Neutrophil (primary cell): ENCODE measurements around the gene ZBTB17.
"Not testable (repeated sequence)": the region's sequence is repeated elsewhere in the genome, so short reads cannot be mapped to it uniquely, and the experiment has no call there.

Source experiments
- H3K27ac ChIP-seq: fragments of 200-600 bp; sonication (generic); 2 replicates; pipeline ENCODE4 v1.5.1; 2016; ENCODE audit warnings: mild to moderate bottlenecking, moderate library complexity
- H3K27me3 ChIP-seq: fragments of 200-600 bp; sonication (generic); 2 replicates; pipeline ENCODE4 v1.6.0; 2016; ENCODE audit warnings: mild to moderate bottlenecking
- H3K36me3 ChIP-seq: fragments of 200-600 bp; sonication (generic); 2 replicates; pipeline ENCODE4 v1.5.1; 2017
- H3K4me1 ChIP-seq, 2 experiments: fragments of 200-600 bp in 1 of 2; sonication (generic) in 1 of 2; 1 replicate in 1 of 2; 2 replicates in 1 of 2; pipeline versions ENCODE4 v1.5.1 to v1.6.1; 2013 to 2016; ENCODE audit warnings: low read depth in 1 of 2, low read length in 1 of 2, mild to moderate bottlenecking in 1 of 2, moderate library complexity in 1 of 2; ENCODE audit not compliant: control insufficient read depth in 1 of 2, insufficient read depth in 1 of 2
- H3K4me3 ChIP-seq, 2 experiments: fragments of 200-600 bp in 1 of 2; sonication (generic) in 1 of 2; 1 replicate in 1 of 2; 2 replicates in 1 of 2; pipeline ENCODE4 v1.5.1; 2013 to 2016; ENCODE audit warnings: low read depth in 1 of 2, low read length in 1 of 2, mild to moderate bottlenecking in 1 of 2, moderate library complexity in 1 of 2
- H3K9me3 ChIP-seq: fragments of 200-600 bp; sonication (generic); 2 replicates; pipeline ENCODE4 v1.5.1; 2016
- TF ChIP-seq, protein P1 (sequence below): fragments of 200-600 bp; sonication (generic); IDR thresholded peaks from 2 replicates; pipeline ENCODE4 v1.5.1; 2016; ENCODE audit warnings: antibody characterized with exemption

ZBTB17 gene

DNA sequence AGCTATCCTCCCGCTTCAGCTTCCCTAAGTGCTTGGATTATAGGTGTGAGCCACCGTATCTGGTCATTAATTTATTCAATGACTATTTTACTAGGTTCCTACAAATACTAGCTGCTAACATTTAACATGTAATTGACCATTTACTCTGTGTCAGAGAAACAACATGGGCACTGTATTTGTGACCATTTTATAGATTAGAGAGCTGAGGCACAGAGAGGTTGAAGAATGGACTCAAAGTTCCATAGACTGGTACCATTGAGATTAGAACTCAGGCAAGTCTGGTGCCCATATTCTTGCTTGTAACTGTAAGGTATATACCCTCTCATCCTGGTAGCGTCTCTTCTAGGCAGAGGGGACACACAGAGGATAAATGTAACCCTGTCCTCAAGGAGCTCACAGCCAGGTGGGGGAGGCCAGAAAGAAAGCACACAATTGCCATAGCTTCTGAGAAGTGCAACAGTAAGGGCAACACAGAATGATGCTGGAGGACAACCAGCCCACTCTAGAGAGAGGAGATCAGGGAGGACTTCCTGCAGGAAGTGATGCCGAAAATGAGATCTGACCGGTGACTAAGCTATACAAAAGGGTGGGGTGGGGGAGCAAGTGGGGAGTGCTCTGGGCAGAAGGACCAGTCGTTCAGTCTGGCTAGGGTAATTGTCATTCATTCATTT is 31.9 kb upstream of the ZBTB17 start:
- Histone ChIP-seq H3K9me3 (no peaks in the 10 kb centered on the region), H3K36me3 (no peaks in the 10 kb centered on the region), H3K27me3 (peaks cover 6% of the 10 kb centered on the region), H3K4me3 (no peak overlapping the region), H3K4me1 (peaks cover 6% of the 10 kb centered on the region in 2 experiments), H3K27ac (no peak overlapping the region)
- TF ChIP-seq, protein P1, sequence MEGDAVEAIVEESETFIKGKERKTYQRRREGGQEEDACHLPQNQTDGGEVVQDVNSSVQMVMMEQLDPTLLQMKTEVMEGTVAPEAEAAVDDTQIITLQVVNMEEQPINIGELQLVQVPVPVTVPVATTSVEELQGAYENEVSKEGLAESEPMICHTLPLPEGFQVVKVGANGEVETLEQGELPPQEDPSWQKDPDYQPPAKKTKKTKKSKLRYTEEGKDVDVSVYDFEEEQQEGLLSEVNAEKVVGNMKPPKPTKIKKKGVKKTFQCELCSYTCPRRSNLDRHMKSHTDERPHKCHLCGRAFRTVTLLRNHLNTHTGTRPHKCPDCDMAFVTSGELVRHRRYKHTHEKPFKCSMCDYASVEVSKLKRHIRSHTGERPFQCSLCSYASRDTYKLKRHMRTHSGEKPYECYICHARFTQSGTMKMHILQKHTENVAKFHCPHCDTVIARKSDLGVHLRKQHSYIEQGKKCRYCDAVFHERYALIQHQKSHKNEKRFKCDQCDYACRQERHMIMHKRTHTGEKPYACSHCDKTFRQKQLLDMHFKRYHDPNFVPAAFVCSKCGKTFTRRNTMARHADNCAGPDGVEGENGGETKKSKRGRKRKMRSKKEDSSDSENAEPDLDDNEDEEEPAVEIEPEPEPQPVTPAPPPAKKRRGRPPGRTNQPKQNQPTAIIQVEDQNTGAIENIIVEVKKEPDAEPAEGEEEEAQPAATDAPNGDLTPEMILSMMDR = no peak

DNA sequence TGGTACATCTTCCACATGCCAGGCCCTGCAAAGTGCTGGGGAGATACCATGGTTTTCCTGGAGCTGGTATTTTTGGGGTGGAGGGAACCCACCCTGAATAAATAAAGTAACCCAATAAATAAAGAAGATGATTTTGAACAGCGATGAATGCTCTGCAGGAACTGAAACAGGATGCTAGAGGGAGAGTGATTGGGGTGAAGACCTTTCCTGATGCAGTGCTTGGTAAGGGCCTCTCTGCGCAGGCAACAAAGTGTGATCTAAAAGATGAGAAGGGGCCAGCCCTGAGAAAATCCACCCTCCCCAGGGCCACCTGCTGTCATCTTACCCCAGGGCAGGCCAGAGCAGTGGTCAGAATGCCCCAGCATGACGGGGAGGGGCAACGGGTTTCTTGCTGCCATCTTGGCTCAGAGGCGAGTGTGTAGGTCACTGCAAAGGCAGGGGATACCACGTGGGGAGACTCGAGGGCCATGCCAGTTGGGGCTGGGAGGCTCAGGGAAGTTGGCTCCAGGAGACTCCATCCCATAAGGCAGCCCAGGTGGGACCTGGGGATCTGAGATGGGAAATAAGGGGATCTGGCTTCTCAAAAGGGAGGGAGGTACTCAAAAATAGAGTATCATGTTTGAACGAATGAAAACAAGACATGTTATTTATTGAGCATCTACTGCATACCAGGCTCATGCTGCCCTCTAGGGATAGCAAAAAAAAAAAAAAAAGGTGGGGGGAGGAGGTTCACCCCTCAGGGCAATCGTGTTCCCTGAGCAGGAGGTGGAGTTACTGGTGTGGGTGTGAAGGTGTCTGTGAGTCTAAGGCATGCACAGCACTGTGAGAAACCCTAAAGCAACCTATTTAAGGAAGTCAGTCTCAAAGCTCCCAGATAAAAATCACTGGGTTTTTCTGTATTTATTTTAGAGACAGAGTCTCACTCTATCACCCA is 30.9 kb upstream of the ZBTB17 start:
- TF ChIP-seq, protein P1 = no peak
- Histone ChIP-seq H3K4me1 (no peaks in the 10 kb centered on the region), H3K27me3 (no peaks in the 10 kb centered on the region), H3K36me3 (no peaks in the 10 kb centered on the region), H3K27ac (no peak overlapping the region), H3K9me3 (no peaks in the 10 kb centered on the region), H3K4me3 (no peak overlapping the region)

DNA sequence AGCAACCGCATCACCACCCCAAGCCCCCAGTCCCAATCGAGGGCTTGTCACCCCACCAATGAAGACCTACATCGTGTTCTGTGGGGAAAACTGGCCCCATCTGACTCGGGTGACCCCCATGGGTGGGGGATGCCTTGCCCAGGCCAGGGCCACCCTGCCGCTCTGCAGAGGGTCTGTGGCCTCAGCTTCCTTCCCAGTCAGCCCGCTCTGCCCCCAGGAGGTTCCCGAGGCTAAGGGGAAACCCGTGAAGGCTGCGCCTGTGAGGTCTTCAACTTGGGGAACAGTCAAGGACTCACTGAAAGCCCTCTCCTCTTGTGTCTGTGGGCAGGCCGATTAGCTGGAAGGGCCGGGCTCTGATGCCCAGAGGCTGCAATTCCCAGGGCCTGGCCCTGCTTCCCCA is 30.1 kb upstream of the ZBTB17 start:
- no peak overlapping the region for H3K27ac ChIP-seq
- TF ChIP-seq, protein P1 = no peak
- no peak overlapping the region for H3K4me3 ChIP-seq
- H3K36me3 ChIP-seq = no peaks in the 10 kb centered on the region
- H3K4me1 ChIP-seq = no peaks in the 10 kb centered on the region
- H3K27me3 ChIP-seq = no peaks in the 10 kb centered on the region
- H3K9me3 ChIP-seq = no peaks in the 10 kb centered on the region

DNA sequence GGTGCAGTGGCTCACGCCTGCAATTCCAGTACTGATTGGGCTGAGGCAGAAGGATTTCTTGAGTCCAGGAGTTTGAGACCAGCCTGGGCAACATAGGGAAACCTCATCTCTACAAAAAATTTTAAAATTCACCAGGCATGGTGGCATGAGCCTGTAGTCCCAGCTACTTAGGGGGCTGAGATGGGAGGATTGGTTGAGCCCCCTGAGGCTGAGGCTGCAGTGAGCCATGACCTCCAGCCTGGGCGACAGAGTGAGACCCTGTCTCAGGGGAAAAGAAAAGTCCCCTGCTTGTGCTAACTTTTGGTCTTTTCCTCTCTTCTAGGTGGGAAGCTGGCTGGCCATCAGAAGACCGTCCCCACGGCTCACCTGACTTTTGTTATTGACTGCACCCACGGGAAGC is 29.7 kb upstream of the ZBTB17 start:
- no peak overlapping the region for H3K27ac ChIP-seq
- no peaks in the 10 kb centered on the region for H3K4me1 ChIP-seq
- H3K9me3 ChIP-seq = no peaks in the 10 kb centered on the region
- H3K4me3 ChIP-seq = no peak overlapping the region
- TF ChIP-seq, protein P1 = no peak
- no peaks in the 10 kb centered on the region for H3K36me3 ChIP-seq
- no peaks in the 10 kb centered on the region for H3K27me3 ChIP-seq

DNA sequence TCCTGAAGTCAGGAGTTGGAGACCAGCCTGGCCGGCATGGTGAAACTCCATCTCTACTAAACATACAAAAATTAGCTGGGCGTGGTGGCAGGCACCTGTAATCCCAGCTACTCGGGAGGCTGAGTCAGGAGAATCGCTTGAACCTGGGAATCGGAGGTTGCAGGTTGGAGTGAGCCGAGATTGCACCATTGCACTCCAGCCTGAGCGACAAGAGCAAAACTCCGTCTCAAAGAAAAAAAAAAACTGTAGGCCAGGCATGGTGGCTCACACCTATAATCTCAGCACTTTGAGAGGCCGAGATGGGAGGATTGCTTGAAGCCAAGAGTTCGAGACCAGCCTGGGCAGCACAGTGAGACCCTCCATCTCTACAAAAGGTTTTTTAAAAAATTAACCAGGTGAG is 25.4 kb upstream of the ZBTB17 start:
- H3K4me1 ChIP-seq, H3K36me3 ChIP-seq, H3K27me3 ChIP-seq, H3K27ac ChIP-seq, H3K4me3 ChIP-seq, H3K9me3 ChIP-seq: not testable (repeated sequence)

DNA sequence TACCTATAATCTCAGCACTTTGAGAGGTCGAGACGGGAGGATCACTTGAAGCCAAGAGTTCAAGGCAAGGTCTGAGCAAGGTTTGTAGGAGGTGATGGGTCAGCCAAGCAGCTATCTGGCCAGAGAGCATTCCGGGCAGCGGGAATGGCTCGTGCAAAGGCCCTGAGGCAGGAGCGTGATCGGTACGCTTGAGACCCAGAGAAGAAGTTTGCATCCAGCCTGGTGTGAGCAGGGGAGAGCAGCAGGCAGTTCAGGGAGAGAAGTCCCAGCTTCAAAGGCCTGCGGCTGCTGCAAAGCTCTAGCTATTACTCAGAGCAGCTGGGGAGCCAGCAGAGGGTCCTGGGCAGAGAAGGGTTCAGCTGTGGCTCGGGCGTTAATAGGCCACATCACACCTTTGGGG is 23.0 kb upstream of the ZBTB17 start:
- no peaks in the 10 kb centered on the region for H3K4me1 ChIP-seq
- no peaks in the 10 kb centered on the region for H3K9me3 ChIP-seq
- TF ChIP-seq, protein P1 = no peak
- H3K36me3 ChIP-seq = no peaks in the 10 kb centered on the region
- no peak overlapping the region for H3K27ac ChIP-seq
- no peaks in the 10 kb centered on the region for H3K27me3 ChIP-seq
- H3K4me3 ChIP-seq = no peak overlapping the region
